Kidney capillary endothelial cell (primary cell): ENCODE measurements around the gene RABGGTA.

ENCODE experiments used
- DNase-seq: peaks from one replicate; pipeline ENCODE4 v3.0.0-alpha.2; 2018; ENCODE audit warnings: low spot score

The RABGGTA gene

DNA sequence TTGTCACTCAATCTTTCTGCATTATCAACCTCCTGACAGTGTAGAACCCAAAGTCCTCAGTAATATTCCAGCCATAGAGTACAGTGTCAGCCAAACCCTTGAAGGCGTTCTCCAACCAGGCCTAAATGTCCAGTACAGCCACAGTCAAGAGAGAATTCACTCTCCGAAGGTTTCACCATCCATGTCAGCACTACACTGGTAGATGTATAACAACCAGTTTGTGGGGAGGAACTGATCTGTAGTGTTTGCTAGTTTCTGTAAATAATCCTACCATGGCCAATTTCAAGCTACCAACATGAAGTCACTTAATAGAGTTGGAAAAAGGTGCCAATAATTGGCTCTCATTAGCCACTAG is 55.1 kb downstream of the RABGGTA start:
- DNase-seq: no peak
